PFSK-1 (cell line): Measurements from ENCODE around the gene SESN1.

ENCODE experiments used
- POLR2AphosphoS5 ChIP-seq: IDR thresholded peaks from 2 replicates; pipeline ENCODE4 v1.6.1; 2012; ENCODE audit warnings: low read depth, mild to moderate bottlenecking, control low read depth, low read length, moderate library complexity
- REST ChIP-seq, 2 experiments: IDR thresholded peaks; 2 replicates each; pipeline versions ENCODE4 v1.6.1 to v1.8.0; 2011 to 2012; ENCODE audit warnings: low read depth in 2 of 2, low read length in 2 of 2, control low read depth in 1 of 2, inconsistent platforms in 1 of 2, mild to moderate bottlenecking in 1 of 2, moderate library complexity in 1 of 2; ENCODE audit not compliant: insufficient read depth in 1 of 2

- TF ChIP-seq REST (IDR thresholded peaks at IDR 0.05; ENCODE audit: insufficient read depth in 1 of 2, low read depth in 2 of 2, low read length in 2 of 2): no peak
- TF ChIP-seq POLR2AphosphoS5: 0 out of 2 replicates have a peak, but pooled peaks have one; percentile 53
Observed at GRCh38 chr6:108947114-108947854, 147.4 kb downstream of the SESN1 start.
